ENCODE results near the gene MTMR12. TPM values are rescaled to one million over a fixed set of nuclear protein-coding genes. Genes with fewer than 3 reads are reported as not detected.

MTMR12 gene
- total and polyA plus RNA-seq, 10 of the 15 experiments (the other 5 are each of a cell fraction or from before 2014, with no cell fraction given) = 5.0 to 22.9 (median 16.3) TPM

GRCh38 chr5:32201122-32201753, 111.5 kb downstream of the MTMR12 start:
- H3K27me3 ChIP-seq (replicated peaks in 1 of 2; ENCODE audit: control insufficient read depth in 2 of 2, insufficient read depth in 2 of 2, low read length in 1 of 2) = no peaks in the 10 kb centered on the region
- no peak overlapping the region for H3K27ac ChIP-seq (ENCODE audit: control insufficient read depth, insufficient read depth)
- SMC1A ChIA-PET (ENCODE audit: uncharacterized antibody, unreplicated experiment) = no interaction called here
- CTCF ChIA-PET = no interaction called here
- DNase-seq (ENCODE audit: low read depth, low spot score) (no peak), ATAC-seq (no peak), FAIRE-seq (no peak)
- no peak for TF ChIP-seq E4F1 (IDR thresholded peaks at IDR 0.05; ENCODE audit: borderline replicate concordance, partially characterized antibody)
- no peak for TF ChIP-seq HDGF (IDR thresholded peaks at IDR 0.05)
- no peaks in the 10 kb centered on the region for H3K79me2 ChIP-seq (ENCODE audit: control insufficient read depth, insufficient read depth, low read length)
- RAD21 ChIA-PET (ENCODE audit: unreplicated experiment) = no interaction called here
- no peak overlapping the region for H2AFZ ChIP-seq (ENCODE audit: control insufficient read depth, low read depth, low read length)
- no peaks in the 10 kb centered on the region for H3K4me1 ChIP-seq (ENCODE audit: control insufficient read depth, insufficient read depth, low read length)
- H3K9ac ChIP-seq (ENCODE audit: control insufficient read depth, insufficient read depth, low read length) = no peak overlapping the region
- 54% methylated on average over 3 of the region's 3 CpGs for WGBS (ENCODE audit: insufficient coverage, insufficient replicate concordance, low lambda C conversion rate, missing lambda C conversion rate)
- H3K4me3 ChIP-seq = no peak overlapping the region
- no peaks in the 10 kb centered on the region for H3K36me3 ChIP-seq (ENCODE audit: control insufficient read depth in 2 of 2, insufficient read depth in 2 of 2, low read length in 1 of 2)
- intact Hi-C loops (cut with micrococcal nuclease; ENCODE audit: unreplicated experiment) = no loop called here
- in situ Hi-C loops (cut with MboI) = no loop called here
- no peak overlapping the region for H3K4me2 ChIP-seq (ENCODE audit: control insufficient read depth, insufficient read depth)
- H4K20me1 ChIP-seq (ENCODE audit: control insufficient read depth, insufficient read depth) = no peaks in the 10 kb centered on the region
- no TSS peak for BruUV-seq (replicated peaks)
- POLR2A ChIA-PET = interaction anchor here (0.7 kb wide), 1 partner anchor 303 kb away, joined by 3 read pairs; no protein-coding TSS in a partner anchor
- H3K9me3 ChIP-seq (replicated peaks; ENCODE audit: control insufficient read depth, insufficient read depth, low read length) = no peaks in the 10 kb centered on the region

GRCh38 chr5:32197032-32197431, 115.7 kb downstream of the MTMR12 start:
- no peak overlapping the region for H3K4me3 ChIP-seq
- no peak for ATAC-seq
- no peaks in the 10 kb centered on the region for H3K79me2 ChIP-seq (ENCODE audit: control insufficient read depth, insufficient read depth, low read length)
- POLR2A ChIA-PET = no interaction called here
- CTCF ChIA-PET = interaction anchor here (0.7 kb wide), 1 partner anchor 10 kb away, joined by 3 read pairs; no protein-coding TSS in a partner anchor
- RAD21 ChIA-PET (ENCODE audit: unreplicated experiment) = no interaction called here
- H3K27ac ChIP-seq (ENCODE audit: control insufficient read depth, insufficient read depth) = no peak overlapping the region
- H4K20me1 ChIP-seq (ENCODE audit: control insufficient read depth, insufficient read depth) = no peaks in the 10 kb centered on the region
- no peaks in the 10 kb centered on the region for H3K9me3 ChIP-seq (replicated peaks; ENCODE audit: control insufficient read depth, insufficient read depth, low read length)
- no TSS peak for BruUV-seq (replicated peaks)
- no peak overlapping the region for H2AFZ ChIP-seq (ENCODE audit: control insufficient read depth, low read depth, low read length)
- DNase-seq (ENCODE audit: low read depth, low spot score) = no peak
- no peaks in the 10 kb centered on the region for H3K36me3 ChIP-seq (ENCODE audit: control insufficient read depth in 2 of 2, insufficient read depth in 2 of 2, low read length in 1 of 2)
- H3K4me2 ChIP-seq (ENCODE audit: control insufficient read depth, insufficient read depth) = no peak overlapping the region
- no peaks in the 10 kb centered on the region; a peak in 1 of 4 replicates for H3K27me3 ChIP-seq (replicated peaks in 1 of 2; ENCODE audit: control insufficient read depth in 2 of 2, insufficient read depth in 2 of 2, low read length in 1 of 2)
- in situ Hi-C loops (cut with MboI) = no loop called here
- intact Hi-C loops (cut with micrococcal nuclease; ENCODE audit: unreplicated experiment) = no loop called here
- peak; percentile 35 for FAIRE-seq
- SMC1A ChIA-PET (ENCODE audit: uncharacterized antibody, unreplicated experiment) = no interaction called here
- peaks cover 3% of the 10 kb centered on the region; the same call in 1 of the 2 replicates for H3K4me1 ChIP-seq (ENCODE audit: control insufficient read depth, insufficient read depth, low read length)
- 51% methylated on average over 6 of the region's 6 CpGs for WGBS (ENCODE audit: insufficient coverage, insufficient replicate concordance, low lambda C conversion rate, missing lambda C conversion rate)
- H3K9ac ChIP-seq (ENCODE audit: control insufficient read depth, insufficient read depth, low read length) = no peak overlapping the region
- TF ChIP-seq NFYA (IDR thresholded peaks at IDR 0.05; ENCODE audit: borderline replicate concordance, low read depth, low read length) (no peak), ZBTB33 (IDR thresholded peaks at IDR 0.05) (no peak), NKRF (conservative IDR thresholded peaks at IDR 0.05) (no peak), POU2F2 (IDR thresholded peaks at IDR 0.05; ENCODE audit: borderline replicate concordance, low read depth, low read length) (no peak)
